Forelimb muscle (tissue), 1 donor: ENCODE measurements around the gene AEBP2. TPM values are rescaled to one million over a fixed set of nuclear protein-coding genes. Genes with fewer than 3 reads are reported as not detected.

Experiments
- DNase-seq: peaks from one replicate; pipeline ENCODE4 v3.0.0-alpha.2; 2013; ENCODE audit warnings: low read depth
- polyA plus RNA-seq: library from polyadenylated mRNA; unstranded; fragments of 120-200 nt; gene quantifications from one replicate; pipeline ENCODE4 v1.2.1, GENCODE V29; 2013; ENCODE audit not compliant: insufficient read length

The AEBP2 gene
- polyA plus RNA-seq, 1 donor, result 27.6 TPM

DNA sequence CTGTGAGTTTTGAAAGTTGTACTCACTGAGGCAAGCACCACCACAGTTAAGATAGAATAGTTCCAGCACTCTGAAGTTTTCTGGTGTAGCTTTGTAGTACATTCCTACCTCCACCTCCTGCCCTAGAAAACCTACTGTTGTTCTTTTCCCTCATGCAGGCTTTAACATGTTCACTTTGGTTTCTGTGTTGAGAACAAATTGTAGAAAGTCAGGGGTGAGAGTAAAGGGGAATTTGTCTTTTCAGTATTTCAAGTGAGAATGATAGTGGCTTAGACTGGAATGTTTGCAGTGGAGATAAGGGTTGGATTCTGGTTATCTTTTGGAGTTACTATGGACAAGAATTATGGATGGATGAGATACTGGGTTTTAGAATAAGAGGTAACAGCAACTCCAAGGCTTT, 67.2 kb downstream of the AEBP2 start:
- no peak for DNase-seq

DNA sequence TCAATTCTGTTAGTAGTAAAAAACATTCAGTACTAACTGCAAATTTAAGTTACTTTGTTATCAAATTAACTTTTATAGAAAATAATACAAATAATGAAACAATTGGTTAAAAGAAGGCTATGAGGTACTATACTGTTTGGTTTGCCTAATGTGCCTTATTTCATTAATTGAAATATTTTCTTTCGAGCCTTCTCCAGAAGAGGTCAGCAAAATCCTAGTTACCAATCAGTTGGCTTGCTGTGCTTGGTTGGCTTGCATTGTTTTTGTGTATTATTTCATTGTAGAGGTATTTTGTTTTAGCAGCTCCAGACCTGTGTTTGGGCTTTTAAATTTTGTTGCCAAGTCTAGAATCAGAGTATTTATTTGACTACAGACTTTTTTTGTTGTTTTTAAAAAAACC, 68.5 kb downstream of the AEBP2 start:
- DNase-seq, result peak; percentile 25

DNA sequence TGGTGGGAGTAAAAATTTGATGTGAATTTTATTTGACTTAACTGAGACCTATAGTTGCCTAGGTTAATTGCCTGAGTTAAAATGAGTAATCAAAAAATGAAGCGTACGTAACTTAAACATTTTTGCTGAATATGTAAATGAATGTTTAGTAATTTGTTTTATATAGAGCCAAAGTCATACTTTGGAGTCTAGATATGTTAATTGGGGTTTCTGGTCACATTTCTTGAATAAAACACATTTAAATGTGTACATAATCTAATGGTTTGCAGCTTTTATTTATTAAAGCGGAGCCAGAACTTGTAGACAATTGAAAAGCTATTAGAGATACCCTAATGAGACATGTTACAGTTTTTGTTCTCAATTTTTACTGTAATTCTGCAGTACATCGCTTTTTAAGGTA, 71.2 kb downstream of the AEBP2 start:
- no peak for DNase-seq

DNA sequence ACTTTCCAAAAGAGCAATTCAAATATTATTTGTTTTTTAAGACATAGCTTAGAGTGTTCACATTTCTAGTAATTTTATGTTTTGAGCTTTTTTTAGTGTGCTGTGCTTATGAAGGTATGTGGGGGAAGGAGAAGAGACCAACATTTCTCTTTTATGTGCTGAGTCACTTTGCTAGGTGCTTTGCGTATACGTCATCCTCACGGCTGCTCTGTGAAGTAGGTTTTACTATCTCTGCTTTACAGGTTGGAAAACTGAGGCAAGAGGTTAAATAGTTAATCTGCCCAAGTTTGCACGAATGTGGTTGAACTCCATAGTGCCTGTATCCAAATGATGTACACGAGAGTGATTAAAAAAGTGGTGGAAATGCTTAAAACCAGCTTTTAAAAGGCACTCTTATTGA, 75.9 kb downstream of the AEBP2 start:
- DNase-seq, result no peak

DNA sequence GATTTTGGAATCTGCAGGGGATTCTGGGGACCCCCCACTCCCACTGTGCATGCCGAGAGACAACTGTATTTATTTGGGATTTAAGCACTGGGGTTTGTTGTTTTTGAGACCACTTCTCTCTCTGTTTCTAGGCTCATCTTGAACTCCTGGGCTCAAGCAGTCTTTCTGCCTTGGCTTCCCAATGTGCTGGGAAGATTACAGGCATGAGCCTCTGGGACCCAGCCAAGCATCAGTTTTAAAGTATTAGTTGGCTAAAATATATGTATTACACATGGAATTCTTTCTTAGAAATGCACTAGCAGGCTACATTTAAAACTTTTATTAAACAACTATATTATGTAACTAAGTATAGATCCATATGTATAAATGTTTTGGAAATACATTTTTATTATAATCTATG, 78.3 kb downstream of the AEBP2 start:
- DNase-seq, result peak; percentile 66

DNA sequence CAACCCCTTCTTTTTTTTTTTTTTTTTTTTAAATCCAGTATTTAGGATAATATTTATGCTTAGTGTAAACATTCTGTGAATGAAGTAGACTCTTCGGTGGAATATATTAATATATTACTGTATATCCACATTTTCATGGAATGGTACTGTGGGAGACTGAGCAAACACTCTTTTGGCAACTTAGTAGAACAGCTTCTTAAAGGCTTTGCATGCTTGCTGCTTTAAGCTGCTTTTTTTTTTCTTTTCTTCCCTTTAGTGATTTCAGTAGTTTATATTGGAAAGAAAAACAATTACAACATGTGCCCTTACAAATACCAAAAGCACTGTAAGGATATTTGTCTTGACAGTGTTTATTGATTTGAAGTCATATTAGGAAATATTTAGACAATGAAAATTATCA, 78.9 kb downstream of the AEBP2 start:
- DNase-seq, result no peak

DNA sequence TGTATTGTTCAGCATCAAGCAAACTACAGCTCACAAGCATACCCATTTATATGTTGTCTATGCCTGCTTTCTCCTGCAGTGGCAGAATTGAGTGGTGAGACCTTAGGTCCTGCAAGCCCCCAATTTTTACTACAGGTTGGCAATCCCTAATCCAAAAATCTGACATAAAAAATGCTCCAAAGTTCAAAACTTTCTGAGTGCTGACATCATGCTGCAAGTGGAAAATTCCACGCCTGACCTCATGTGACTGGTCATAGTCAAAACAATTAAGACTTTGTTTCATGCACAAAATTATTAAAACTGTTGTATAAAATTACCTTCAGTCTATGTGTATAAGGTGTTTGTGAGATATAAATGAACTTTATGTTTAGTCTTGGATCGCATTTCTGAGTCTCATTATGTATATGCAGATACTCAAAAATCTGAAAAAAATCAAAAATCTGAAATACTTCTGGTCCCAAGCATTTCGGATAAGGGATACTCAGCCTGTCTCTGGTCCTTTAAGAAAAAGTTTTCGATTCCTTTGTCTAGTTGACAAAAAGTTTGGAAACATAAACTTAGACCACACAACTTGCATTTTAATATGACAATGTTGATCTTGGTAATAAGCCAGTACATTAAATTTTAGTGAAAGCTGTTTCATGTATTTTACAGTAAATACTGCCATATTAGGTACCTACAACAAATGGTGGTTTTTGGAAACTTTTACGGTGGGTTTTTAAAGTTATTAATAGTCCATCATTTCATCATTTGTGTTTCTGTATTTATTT, 81.5 kb downstream of the AEBP2 start:
- DNase-seq, result no peak

DNA sequence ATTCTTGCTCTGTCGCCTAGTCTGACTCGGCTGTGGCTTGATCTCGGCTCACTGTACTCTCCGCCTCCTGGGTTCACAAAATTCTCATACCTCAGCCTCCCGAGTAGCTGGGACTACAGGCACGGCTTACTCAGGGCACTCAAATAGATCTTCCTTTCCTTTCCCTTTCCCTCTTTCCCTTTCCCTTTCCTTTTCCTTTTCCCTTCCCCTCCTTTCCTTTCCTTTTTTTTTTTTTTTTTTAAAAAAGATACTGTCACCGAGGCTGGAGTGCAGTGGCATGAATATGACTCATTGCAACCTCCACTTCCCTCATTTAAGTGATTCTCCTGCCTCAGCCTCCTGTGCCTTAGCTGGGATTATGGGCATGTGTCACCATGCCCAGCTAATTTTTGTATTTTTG, 86.0 kb downstream of the AEBP2 start:
- no peak for DNase-seq

DNA sequence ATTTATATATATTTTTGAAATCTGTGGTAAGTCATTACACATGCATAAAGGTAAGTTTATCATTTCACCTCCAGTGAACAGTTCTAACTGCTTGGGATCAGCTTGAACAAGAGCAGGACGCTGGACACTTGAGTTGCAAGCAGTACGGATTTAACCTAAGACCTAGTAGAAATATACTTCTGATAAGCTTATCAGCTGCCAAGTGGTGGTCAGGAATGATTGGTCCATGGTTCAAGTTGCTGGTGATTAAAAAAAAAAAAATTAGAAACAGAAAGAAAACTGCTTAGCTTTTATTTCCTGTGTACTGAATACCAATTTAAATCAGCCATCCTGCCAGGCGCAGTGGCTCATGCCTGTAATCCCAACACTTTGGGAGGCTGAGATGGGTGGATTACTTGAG, 88.6 kb downstream of the AEBP2 start:
- DNase-seq, result no peak

DNA sequence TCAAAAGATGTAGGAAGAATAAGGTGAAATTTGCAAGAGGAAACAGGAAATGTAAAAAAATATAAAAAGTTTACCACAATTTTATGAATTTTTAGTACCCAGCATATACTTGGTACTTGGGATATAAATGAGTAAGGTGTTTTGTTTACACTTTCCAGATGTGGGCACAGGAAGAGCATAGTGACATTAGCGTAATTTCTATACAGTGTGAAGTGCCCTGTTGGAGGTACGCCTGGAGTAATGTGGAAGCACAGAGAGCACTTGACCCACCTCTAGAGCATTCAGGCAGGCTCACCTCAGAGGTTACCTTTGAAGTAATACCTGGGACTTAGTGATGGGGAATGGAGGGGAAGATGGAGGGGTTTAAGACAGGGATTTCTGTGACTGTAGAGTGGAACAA, 89.5 kb downstream of the AEBP2 start:
- no peak for DNase-seq

DNA sequence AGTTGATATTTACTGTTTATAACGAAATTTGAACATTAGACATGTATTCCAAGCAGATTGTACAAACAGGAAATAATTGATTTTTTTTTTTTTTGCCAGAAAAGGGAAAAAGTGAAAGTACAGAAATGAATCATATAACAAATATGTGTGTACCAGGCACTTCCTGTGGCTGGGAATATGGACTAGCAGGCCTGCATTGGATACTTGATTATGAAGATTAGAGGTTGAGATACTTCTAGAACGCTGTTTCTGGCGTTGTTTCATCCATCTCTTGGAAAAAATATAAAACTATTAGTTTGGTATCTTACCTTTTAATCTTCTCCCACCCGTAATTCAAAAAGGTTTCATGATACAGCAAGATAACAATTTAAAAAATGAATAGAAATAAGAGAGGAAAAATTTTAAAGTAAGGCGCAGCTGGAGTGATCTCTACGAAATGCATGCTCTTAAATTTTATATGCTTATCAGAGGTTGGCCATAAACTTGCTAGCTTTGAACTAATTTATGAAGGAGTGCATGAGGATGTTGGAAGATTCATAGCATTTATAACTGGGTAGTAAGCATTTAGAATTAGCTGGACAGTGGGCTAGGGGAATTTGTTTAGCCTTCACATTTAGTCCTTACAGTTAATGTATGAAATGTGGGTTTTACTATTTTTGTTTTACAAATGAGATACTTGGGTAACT, 90.8 kb downstream of the AEBP2 start:
- DNase-seq, result no peak

DNA sequence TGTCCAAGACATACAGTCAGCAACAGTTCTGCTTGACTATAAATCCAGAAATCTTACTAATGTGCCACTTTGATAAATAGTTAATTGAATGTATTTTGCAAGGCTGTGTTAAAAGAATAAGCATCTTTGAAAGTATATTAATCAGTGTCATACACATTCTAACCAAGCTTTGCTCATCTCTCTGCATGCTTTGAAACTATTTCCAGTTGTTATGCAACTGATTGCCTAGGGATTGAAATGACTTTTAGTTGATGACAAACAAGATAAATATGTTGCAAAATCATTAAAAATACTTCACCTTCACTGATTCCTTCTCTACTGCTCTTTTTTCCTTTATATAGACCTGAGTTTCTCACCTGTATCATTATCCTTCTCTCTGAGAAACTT, 91.3 kb downstream of the AEBP2 start:
- no peak for DNase-seq

DNA sequence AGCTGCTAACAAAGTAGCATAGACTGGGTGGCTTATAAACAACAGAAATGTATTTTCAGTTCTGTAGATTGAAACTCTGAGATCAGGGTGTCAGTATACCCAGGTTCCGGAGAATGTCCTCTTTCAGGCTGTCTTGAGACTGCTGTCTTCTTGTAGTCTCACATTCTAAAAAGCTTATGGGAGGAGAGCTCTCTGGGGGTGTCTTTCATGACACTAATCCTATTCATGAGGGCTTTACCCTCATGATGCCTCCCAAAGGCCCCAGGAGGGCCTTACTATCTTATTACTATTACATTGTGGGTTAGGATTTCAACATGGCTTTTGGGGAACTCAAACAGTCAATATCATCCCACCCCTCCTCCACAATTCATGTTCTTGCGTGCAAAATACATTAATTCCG, 94.3 kb downstream of the AEBP2 start:
- DNase-seq, result no peak

DNA sequence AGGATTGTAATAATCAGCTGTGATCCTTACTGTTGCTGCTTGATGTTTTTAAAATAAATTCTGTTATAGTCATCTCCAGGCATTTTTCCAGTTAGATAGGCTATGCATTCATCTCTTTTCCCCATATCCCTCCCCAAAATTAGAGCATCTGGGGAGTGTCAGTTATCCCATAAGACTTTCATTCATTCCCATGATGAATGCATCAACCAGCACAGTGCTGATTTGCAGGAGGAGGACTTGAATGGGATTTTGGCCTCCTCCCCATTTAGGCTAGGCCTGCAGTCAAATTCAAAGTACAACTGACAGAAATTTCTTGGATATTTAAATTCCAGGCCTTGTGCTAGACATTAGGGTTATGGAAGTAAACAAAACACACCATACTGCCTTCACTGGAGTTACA, 99.8 kb downstream of the AEBP2 start:
- DNase-seq, result no peak

DNA sequence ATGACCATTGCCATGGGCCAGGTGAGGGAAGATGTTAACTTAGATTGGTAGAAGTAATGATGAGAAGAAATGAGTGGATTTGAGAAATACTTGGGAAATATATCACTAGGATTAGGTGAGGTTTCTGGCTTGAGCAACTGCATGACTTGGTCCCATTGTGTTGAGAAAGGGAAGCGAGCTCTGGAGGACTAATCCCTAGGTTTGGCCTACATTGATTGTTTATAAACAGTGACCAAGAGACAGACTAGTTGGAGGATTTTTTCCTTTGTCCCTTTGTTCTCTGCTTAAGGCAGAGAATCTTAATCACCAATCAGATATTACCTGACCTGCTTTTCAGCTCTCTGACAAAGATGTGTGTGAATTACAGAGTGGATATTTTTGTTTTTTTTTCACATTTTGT, 100.5 kb downstream of the AEBP2 start:
- no peak for DNase-seq

DNA sequence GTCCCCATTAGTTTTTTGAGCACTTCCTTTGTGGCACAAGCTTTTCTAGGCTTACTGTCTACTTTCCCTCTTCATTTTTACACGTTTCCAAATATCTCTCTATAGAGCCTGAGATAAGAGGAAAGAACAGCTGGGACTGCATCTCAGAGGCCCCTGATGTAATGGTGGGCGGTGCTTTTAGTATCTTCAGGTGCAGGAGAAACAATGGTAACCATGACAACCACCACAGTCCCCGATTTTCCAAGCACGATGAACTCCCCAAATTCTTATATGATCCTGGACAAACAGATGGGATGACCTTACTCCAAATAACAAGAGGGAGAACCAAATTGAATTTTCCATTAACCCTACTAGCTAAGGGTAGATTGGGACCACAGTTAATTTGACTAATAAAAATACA, 103.3 kb downstream of the AEBP2 start:
- DNase-seq, result no peak

DNA sequence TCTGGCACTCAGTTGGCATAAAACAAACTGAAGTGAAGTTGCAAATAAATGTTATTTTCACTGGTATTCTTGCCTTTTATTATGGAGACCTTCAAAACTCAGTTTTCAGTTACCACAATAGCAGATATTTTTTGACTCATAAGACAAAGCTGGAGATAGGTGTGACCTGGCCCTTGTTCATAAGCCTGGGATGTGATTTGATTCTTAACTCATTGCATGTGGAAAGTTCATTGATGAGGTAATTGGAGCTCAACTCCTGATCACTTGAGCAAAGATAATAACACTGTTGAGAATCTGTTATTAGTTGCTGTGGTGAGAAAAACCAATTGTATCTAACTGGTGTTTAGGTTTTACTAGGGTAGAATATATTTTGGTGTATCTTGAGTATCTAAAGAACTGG, 105.1 kb downstream of the AEBP2 start:
- no peak for DNase-seq

DNA sequence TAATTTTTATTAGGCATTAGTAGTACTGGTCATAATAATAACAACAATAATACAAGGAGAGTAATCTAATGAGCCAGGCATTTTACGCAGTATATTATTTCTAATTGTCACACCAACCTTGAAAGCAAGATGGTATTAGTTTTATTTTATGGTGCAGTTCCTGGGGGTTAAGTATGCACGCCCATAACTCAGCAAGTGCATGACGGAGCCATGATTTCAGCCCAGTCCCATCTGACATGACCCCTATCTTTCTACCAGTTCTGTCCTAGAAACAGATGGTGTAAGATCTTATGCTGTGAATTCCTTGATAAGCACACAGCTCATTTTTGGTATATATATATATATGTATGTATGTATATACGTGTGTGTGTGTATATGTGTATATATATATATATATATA, 106.0 kb downstream of the AEBP2 start:
- no peak for DNase-seq

DNA sequence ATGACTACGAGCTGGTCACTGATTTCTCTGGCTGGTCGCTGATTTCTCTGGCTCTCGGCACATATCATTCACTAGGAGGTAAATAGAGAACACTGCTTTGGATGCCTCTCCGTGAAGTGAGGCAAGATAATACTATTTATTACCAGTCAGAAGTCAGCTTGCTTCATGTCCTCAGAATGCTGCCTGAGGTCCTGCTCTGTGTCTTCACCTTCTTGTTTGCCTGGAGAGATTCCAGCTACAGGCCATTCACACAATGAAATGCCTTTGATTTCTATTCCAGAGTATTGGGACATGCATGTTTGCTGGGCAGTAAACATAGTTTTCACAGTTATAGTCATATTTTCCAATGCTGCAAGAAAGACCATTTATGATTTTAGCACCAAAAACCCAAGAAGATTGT, 106.7 kb downstream of the AEBP2 start:
- peak; percentile 43 for DNase-seq

DNA sequence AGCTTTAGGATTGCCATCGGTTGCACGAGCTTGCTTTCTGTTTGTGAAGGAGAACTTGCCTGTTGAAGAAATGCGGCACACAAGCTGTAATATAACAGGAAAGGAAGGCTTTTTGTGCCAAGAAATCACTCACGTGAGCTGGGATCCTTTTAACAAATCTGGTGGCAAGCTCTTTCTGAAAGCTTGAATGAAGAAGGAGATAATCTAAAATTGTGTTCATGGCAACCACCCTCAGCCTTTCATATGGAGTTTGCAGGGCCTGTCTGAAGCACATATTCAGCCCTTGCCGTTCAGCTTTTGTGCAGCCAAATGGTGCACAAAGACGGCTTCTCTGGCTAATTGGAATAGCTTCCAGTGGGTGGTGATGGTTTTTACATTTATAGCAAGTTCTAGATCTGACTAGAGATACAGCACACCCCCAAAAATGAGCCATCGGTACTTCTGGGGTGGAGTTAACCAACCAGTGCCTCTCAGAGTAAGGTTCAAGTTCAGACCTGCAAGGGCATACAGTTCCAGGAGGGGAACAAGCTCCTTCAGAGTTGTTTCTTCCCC, 107.4 kb downstream of the AEBP2 start:
- DNase-seq, result peak; percentile 25

DNA sequence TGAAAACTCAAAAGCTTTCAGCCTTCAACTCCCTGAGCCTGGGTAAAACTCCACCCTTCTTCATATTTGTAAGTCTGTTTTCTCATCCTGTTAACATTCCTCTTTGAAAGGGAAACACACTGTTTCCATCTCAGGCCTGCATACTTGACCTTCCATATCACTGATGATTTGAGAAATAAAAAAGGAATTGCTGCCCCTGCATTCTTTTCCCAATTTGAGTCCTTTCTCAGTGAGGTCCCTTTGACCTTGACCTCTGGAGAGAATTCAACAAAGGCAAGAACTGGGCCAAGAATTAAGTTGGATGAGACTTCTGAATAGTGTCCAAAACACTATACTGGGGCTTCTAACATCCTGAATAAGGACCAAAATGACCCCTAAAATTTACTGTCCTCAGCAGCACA, 108.0 kb downstream of the AEBP2 start:
- peak; percentile 19 for DNase-seq

DNA sequence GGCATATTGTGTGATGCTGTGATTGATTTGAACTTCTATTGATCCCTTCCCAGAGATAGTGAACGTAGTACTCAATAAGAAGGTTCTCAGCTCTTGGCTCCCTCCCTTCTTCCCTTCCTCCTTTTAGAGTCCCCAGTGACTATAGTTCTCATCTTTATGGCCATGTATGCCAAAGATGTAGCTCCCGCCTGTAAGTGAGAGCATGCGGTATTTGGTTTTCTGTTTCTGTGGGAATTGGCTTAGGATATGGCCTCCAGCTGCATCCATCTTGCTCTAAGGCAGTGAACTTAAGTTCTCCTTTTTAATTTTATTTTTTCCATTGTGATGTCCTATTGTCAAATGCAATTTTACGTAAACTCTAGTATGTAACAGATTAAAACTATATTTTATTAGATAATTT, 109.5 kb downstream of the AEBP2 start:
- peak; percentile 41 for DNase-seq

DNA sequence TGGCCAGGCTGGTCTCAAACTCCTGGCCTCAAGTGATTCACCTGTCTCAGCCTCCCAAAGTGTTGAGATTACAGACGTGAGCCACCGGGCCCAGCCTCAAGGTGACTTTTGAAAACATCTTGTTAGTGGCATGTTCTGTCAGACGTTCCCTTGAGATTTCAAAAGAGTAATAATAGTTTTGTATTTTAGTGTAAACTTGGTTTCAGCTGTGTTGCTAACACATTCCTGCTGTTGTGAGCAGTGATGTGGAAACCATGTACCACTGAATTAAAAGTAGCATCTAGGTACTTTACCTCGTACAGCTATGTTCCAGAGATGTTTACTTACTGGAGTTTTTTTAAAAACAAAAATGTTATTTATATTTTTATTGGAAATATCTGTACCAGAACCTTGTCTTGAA, 111.3 kb downstream of the AEBP2 start:
- no peak for DNase-seq
